KMS-11 (cell line): ENCODE measurements around the gene SC5D.

Experiments used
- H2AFZ ChIP-seq: fragments of 200-600 bp; sonication (generic); 2 replicates; pipeline ENCODE4 v1.6.1; 2016; ENCODE audit warnings: antibody characterized with exemption, mixed run types, low read depth
- H3K27ac ChIP-seq: fragments of 200-600 bp; sonication (generic); 2 replicates; pipeline ENCODE4 v1.6.1; 2016; ENCODE audit warnings: mild to moderate bottlenecking, mixed run types
- H3K27me3 ChIP-seq: fragments of 200-600 bp; sonication (generic); 2 replicates; pipeline ENCODE4 v1.6.1; 2017; ENCODE audit warnings: mild to moderate bottlenecking, low read depth, mixed run types, moderate library complexity; ENCODE audit not compliant: insufficient read depth
- H3K36me3 ChIP-seq: fragments of 200-600 bp; sonication (generic); 2 replicates; pipeline ENCODE4 v1.6.1; 2017; ENCODE audit warnings: mild to moderate bottlenecking, mixed run types; ENCODE audit not compliant: insufficient read depth
- H3K4me1 ChIP-seq: fragments of 200-600 bp; sonication (generic); 2 replicates; pipeline ENCODE4 v1.6.1; 2016; ENCODE audit warnings: mild to moderate bottlenecking, low read depth, mixed run types; ENCODE audit not compliant: poor library complexity, severe bottlenecking
- H3K4me2 ChIP-seq: fragments of 200-600 bp; sonication (generic); 2 replicates; pipeline ENCODE4 v1.7.0; 2016; ENCODE audit warnings: mild to moderate bottlenecking, mixed run types
- H3K4me3 ChIP-seq: fragments of 200-600 bp; sonication (generic); IDR thresholded peaks from 2 replicates; pipeline ENCODE4 v1.6.1; 2017; ENCODE audit warnings: low read depth, low read length, mixed read lengths; ENCODE audit not compliant: insufficient read depth
- H3K79me2 ChIP-seq: fragments of 200-600 bp; sonication (generic); 2 replicates; pipeline ENCODE4 v1.6.1; 2016; ENCODE audit warnings: low read depth, mixed run types; ENCODE audit not compliant: insufficient read depth
- H3K9ac ChIP-seq: fragments of 200-600 bp; sonication (generic); 2 replicates; pipeline ENCODE4 v1.6.1; 2016; ENCODE audit warnings: mild to moderate bottlenecking, mixed run types
- H4K20me1 ChIP-seq: fragments of 200-600 bp; sonication (generic); 2 replicates; pipeline ENCODE4 v1.6.1; 2016; ENCODE audit warnings: mild to moderate bottlenecking, mixed run types; ENCODE audit not compliant: insufficient read depth
- CTCF ChIP-seq: fragments of 200-600 bp; sonication (generic); conservative IDR thresholded peaks from 2 replicates; pipeline ENCODE4 v1.6.1; 2017; ENCODE audit warnings: low read depth, mild to moderate bottlenecking, antibody characterized with exemption, low read length, moderate library complexity, mixed read lengths

SC5D gene

GRCh38 chr11:121340032-121340580 is 47.5 kb downstream of the SC5D start:
- no peak overlapping the region for H2AFZ ChIP-seq
- H3K4me2 ChIP-seq = no peak overlapping the region
- no peaks in the 10 kb centered on the region for H4K20me1 ChIP-seq
- TF ChIP-seq CTCF = no peak
- H3K4me1 ChIP-seq = peaks cover 37% of the 10 kb centered on the region
- H3K27ac ChIP-seq = no peak overlapping the region
- H3K79me2 ChIP-seq = no peaks in the 10 kb centered on the region
- H3K9ac ChIP-seq = no peak overlapping the region
- H3K27me3 ChIP-seq = no peaks in the 10 kb centered on the region
- H3K36me3 ChIP-seq = no peaks in the 10 kb centered on the region
- no peak overlapping the region for H3K4me3 ChIP-seq

GRCh38 chr11:121341609-121342008 is 49.0 kb downstream of the SC5D start:
- Histone ChIP-seq H2AFZ (no peak overlapping the region), H3K4me2 (no peak overlapping the region), H3K4me1 (peaks cover 22% of the 10 kb centered on the region), H3K9ac (no peak overlapping the region), H4K20me1 (no peaks in the 10 kb centered on the region), H3K27me3 (no peaks in the 10 kb centered on the region), H3K79me2 (no peaks in the 10 kb centered on the region), H3K27ac (no peak overlapping the region), H3K4me3 (no peak overlapping the region), H3K36me3 (no peaks in the 10 kb centered on the region)
- TF ChIP-seq CTCF = no peak

GRCh38 chr11:121344824-121345223 is 52.3 kb downstream of the SC5D start:
- no peak for TF ChIP-seq CTCF
- no peaks in the 10 kb centered on the region for H3K79me2 ChIP-seq
- no peak overlapping the region for H2AFZ ChIP-seq
- no peaks in the 10 kb centered on the region for H4K20me1 ChIP-seq
- no peaks in the 10 kb centered on the region for H3K27me3 ChIP-seq
- no peak overlapping the region for H3K27ac ChIP-seq
- H3K4me1 ChIP-seq = no peaks in the 10 kb centered on the region
- no peaks in the 10 kb centered on the region for H3K36me3 ChIP-seq
- no peak overlapping the region for H3K4me2 ChIP-seq
- no peak overlapping the region for H3K4me3 ChIP-seq
- H3K9ac ChIP-seq = no peak overlapping the region

- TF ChIP-seq CTCF = no peak
- Histone ChIP-seq H3K4me1 (no peaks in the 10 kb centered on the region), H3K4me2 (no peak overlapping the region), H3K79me2 (no peaks in the 10 kb centered on the region), H3K4me3 (no peak overlapping the region), H4K20me1 (no peaks in the 10 kb centered on the region), H3K27ac (no peak overlapping the region), H3K9ac (no peak overlapping the region), H2AFZ (no peak overlapping the region), H3K36me3 (no peaks in the 10 kb centered on the region), H3K27me3 (no peaks in the 10 kb centered on the region)
These were observed 54.5 kb downstream of the SC5D start for GRCh38 chr11:121347094-121347493.
